ENCODE measurements around the gene GPC5.
"Not testable (repeated sequence)": the region's sequence is repeated elsewhere in the genome, so short reads cannot be mapped to it uniquely, and the experiment has no call there.

The GPC5 gene

DNA sequence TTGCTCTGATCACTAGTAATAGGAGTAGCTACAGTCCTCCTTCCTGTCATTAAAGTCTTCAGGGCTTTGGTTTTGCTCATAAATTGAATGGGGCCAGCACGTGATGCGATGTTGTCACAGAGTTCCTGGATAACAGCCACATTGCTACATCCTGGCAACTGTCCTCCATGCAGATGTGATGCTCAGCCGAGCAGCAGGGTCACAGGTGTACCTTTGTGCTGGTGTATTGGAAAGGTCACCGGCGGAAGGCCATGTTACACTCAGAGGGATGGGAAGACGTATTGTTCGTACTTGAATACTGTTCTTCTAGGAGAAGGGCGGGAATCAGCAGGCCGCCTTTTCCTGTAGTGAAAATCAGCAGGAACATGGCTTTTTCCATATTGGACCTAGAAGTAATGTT lies 1114.4 kb downstream of the GPC5 start:
- no peak for DNase-seq (ENCODE audit: low read depth in 1 of 2, low spot score in 1 of 2)

DNA sequence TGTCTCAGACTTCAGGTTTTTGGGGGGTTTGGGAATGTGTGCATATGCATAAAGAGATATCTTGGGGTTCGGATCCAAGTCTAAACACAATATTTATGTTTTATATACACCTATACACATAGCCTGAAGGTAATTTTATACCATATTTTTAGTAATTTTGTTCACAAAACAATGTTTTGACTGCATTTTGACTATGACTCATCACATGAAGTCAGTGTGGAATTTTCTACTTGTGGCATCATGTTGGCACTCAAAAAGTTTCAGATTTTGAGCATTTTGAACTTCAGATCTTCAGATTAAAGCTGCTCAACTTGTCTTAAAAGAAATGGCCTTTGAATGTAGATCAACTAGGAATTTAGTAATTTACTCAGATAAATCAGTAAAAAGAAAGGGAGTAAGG lies 1115.3 kb downstream of the GPC5 start:
- no peak for DNase-seq (ENCODE audit: low read depth in 1 of 2, low spot score in 1 of 2)

DNA sequence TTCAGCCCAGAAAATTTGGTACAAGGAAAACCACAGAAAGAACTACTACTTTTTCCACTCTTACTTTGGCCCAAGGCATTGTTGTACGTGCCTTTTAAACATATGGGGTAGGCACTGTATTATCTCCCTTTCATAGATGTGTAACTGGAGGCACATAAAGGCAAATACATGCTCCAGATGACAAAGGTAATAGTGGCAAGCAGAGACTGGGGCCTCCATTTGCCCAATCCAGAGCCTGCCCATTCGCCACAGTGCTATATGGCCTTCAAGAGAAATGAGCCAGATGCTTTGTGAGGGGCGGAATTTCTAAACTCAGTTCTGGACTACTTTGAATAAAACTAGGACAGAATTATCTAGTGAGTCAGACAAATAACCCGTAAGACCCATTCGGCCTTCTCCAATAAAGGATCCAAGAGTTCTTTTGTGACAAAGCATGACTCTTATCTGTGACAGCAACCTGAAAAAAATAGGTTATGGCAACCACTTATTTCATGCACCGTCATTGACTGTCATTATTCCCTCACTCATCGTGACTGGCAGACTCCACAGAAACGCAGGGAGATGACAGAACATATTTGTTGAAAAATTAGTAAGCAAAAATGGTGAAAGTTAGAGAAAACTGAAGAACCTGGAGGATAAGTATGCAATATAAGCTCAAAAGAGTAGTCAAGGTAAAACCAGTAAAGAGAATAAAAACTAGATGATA lies 1116.2 kb downstream of the GPC5 start:
- no peak for DNase-seq (ENCODE audit: low read depth in 1 of 2, low spot score in 1 of 2)

DNA sequence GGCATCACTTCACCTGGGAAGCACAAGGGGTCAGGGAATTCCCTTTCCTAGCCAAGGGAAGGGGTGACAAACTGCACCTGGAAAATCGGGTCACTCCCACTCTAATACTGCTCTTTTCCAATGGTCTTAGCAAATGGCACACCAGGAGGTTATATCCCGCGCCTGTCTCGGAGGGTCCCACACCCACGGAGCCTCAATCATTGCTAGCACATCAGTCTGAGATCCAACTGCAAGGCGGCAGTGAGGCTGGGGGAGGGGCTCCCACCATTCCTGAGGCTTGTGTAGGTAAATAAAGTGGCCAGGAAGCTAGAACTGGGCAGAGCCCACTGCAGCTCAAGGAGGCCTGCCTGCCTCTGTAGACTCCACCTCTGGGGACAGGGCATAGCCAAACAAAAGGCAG lies 1118.5 kb downstream of the GPC5 start:
- not testable (repeated sequence) for DNase-seq (ENCODE audit: low read depth in 1 of 2, low spot score in 1 of 2)

DNA sequence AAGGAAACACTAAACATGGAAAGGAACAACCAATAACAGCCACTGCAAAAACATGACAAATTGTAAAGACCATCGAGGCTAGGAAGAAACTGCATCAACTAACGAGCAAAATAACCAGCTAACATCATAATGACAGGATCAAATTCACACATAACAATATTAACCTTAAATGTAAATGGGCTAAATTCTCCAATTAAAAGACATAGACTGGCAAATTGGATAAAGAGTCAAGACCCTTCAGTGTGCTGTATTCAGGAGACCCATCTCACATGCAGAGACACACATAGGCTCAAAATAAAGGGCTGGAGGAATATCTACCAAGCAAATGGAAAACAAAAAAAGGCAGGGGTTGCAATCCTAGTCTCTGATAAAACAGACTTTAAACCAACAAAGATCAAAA lies 1120.2 kb downstream of the GPC5 start:
- not testable (repeated sequence) for DNase-seq (ENCODE audit: low read depth in 1 of 2, low spot score in 1 of 2)

DNA sequence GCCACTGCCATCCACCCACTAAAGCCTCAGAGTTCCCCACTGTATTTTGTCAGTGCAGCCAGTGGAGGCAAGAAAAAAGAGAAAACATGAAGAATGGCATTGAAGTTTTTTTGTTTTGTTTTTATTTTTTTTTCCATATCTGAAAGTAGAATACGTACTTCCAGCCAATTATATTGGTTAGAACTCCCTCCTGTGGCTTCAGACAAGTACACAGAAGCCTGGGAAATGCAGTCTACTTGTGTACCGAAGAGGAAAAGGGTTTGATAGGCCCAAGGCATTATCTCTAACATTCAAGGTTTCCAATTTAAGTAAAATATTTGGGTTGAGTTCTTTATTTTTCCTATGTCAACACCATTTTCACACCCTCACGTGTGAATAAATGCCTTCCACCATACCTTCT lies 1131.9 kb downstream of the GPC5 start:
- no peak for DNase-seq (ENCODE audit: low read depth in 1 of 2, low spot score in 1 of 2)

DNA sequence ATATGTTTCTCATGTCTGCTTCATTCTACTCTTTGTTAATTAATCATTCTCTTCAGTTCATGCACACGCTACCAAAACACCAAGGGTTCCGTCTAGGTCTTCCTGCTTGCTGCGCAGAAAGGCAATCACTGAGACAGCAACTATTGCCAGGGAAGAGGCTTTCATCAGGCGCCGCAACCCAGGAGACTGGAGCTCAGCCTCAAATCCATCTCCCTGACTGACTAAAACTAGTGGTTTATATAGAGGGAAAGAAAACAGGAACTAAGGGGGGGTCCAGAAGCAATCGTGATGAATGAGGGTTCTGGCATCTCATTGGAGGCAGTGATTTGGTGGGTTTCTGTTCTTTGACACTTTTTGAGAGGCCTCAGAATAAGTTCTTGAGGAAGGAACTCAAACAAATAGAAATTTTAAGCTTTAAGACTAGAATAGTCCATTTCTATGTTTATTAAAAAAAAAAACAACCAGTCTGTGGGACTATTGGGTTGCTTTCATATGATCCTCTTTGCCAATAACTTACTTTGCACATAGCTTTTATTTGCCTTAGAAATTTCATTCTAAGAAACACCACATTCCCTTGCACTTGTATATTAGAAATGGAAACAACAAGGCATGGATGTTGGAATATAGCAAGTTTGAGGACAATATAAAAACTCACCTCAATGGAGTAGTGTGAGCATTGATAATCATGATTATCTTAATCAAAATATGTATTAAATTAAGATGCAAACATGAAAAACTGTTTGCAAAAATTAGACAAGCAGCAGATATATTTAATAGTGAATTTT lies 1137.0 kb downstream of the GPC5 start:
- no peak for DNase-seq (ENCODE audit: low read depth in 1 of 2, low spot score in 1 of 2)

DNA sequence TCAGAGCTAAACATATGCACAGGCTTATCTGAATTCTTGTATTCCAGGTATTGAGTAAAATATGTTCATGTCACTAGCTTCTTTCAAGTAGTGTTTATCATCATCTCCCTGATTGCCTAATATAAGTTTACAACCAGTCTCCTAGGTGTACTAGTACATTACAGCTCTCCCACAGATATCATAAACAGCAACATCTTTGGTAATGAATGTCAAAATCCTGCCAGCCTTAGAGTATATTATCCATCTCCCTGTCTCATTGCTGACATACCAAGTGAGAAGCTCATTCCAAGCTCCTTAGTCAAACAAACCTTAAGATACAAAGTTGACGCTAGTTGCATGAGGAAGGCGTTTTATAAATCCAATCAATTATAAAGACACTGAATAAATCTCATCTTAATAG lies 1139.0 kb downstream of the GPC5 start:
- DNase-seq (ENCODE audit: low read depth in 1 of 2, low spot score in 1 of 2): no peak

DNA sequence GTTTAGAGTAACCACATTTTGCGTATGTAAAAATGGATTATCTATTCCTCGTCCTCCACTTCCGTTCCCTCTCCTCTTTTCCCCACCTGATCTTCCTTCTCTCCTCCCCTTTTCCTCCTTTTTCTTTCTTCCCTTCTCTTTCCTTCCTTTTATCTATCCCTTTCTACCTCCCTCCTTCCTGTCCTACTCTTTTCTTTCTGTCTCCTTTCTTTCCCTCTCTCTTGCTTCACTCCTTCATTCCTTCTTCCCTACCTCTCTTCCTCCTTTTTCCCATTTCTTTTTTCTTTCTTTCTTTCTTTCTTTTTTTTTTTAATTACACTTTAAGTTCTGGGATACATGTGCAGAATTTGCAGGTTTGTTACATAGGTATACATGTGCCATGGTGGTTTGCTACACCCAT lies 1139.7 kb downstream of the GPC5 start:
- no peak for DNase-seq (ENCODE audit: low read depth in 1 of 2, low spot score in 1 of 2)

DNA sequence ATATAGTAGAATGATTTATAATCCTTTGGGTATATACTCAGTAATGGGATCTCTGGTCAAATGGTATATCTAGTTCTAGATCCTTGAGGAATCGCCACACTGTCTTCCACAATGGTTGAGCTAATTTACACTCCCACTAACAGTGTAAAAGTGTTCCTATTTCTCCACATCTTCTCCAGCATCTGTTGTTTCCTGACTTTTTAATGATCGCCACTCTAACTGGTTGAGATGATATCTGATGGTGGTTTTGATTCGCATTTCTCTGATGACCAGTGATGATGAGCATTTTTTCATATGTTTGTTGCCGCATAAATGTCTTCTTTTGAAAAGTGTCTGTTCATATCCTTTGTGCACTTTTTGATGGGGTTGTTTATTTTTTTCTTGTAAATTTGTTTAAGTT lies 1140.7 kb downstream of the GPC5 start:
- not testable (repeated sequence) for DNase-seq (ENCODE audit: low read depth in 1 of 2, low spot score in 1 of 2)

DNA sequence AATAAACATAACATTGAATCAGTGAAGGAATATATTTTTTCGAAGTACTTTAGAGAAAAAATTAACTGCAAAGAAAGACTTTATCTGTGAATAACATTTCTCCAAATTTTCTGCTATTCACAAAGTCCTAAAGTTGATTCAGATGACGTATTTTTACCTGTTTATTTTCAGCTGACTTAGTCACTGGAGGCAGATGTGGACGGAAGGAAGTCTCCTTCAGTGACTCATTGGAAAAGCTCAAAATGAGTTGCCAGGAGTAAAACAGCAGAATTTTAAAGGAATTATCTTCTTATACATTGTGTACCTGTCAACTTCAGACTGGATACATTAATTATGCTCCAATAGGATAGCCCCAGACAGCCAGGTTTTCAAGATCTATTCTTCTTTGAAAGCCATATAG lies 1148.8 kb downstream of the GPC5 start:
- no peak for DNase-seq (ENCODE audit: low read depth in 1 of 2, low spot score in 1 of 2)

DNA sequence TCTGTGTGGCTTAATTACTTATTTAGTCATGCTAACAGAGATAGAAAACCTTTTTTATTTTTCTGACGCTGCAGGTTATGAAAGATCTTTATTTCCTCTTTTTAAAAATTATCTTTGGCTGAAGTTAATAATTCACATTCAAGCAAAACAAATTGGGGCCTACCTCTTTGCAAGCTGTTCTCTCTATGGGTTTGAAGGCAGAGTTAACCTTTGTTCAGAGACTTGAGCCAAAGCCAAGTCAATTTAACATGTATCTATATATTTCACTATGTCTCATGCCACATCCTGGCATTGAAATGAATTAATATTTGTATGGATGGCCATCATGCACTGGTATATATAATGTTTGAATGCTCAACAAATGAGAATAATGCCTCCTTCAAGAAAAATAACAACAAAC lies 1150.9 kb downstream of the GPC5 start:
- no peak for DNase-seq (ENCODE audit: low read depth in 1 of 2, low spot score in 1 of 2)

DNA sequence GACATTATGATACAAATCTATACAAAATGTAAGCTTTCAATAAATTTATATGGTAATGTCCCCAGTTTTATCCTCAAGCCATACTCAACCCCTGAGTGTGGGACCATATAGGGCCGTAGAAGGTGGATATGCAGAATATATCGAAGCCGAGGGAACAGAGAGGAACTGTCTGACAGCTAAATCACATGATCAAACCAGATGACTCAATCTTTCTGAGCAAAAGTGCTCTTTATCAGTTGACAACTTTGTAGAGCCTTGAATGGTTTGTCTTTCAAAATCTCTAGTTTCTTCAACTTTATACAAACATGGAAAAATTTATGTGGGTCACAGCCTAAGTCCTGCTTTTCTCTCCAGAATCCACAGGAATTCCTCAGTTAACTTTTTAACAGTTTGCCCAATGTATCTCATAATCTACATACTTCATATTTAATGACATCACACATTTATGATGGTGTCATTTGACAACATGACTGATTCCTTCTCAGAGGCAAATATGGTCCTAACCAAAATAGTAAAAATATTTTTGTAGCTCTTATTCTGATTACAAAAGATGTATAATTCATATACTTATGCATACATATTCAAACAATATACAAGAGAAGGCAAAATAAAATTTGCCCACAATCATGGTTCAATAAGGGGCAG lies 1155.2 kb downstream of the GPC5 start:
- no peak for DNase-seq (ENCODE audit: low read depth in 1 of 2, low spot score in 1 of 2)

DNA sequence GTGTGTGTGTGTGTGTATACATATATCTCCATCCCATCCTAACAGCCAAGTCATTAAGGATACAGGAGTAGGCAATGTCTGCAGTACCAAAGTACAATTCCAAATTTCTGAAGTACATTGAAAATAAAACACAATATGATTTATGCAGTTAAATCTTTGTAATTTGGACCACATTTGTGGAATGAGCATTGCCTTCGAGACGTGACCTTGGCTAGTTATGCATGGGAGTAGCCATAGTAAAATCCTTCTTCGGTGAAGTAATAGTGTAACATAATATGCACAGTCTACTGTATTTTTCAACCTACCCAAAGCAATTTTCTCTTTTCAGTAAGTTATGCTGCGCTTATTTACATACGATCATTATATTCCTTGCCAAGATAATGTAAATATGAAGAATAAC lies 1162.5 kb downstream of the GPC5 start:
- DNase-seq (ENCODE audit: low read depth in 1 of 2, low spot score in 1 of 2): no peak

DNA sequence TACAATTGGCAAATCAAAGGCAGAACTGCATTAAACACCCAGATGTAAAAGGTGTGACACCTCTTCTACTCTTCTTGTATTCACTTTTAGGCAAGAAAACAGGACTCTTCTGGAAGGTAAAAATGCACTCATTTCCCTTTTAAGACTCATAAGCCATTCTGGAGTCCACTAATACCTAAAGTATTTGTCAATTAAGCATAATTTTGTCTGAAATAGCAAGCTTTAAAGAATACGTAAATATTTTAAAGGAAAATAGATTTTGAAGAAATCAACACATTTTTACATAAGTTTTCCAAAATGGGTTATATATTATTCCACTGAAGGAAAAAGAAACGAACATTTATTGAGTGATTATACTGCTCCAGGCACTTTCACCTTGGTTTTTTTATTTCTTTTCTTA lies 1166.5 kb downstream of the GPC5 start:
- DNase-seq (ENCODE audit: low read depth in 1 of 2, low spot score in 1 of 2): no peak

DNA sequence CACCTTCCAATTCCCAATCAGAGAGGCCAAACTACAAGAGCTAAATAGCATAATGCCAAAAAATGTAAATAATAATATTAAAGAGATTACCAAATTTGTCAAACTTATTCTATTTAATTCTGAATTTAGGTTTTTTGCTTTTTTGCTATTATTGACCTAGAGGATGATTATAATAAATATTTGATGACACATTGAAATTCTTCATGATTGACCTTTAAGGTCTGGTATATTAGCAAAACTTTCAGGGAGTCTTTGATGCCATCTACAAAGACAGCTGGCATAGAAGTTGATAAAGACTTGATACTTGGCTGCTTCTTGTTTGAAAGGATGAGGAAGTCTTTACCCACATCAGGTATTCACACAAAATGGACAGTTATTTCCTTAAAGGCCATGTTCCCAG lies 1168.3 kb downstream of the GPC5 start:
- no peak for DNase-seq (ENCODE audit: low read depth in 1 of 2, low spot score in 1 of 2)

DNA sequence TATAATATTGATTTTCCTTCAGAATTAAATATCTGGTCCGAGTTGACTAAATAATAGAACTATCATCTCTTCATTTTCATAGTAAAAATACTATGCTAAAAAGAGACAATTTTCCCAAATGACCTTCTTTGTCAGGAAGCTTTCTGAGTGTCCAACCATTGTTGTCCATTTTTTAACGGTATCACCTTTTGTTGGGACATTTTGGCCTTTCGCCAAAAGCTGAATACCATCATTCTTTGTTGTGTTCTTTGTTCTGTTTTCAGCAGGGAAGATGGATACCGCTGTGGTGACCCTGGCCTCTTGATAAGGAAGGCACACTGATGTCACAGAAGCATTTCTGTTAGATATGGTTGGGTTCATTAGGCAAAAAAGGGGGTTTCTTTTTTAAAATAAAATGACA lies 1173.8 kb downstream of the GPC5 start:
- DNase-seq (ENCODE audit: low read depth in 1 of 2, low spot score in 1 of 2): no peak

DNA sequence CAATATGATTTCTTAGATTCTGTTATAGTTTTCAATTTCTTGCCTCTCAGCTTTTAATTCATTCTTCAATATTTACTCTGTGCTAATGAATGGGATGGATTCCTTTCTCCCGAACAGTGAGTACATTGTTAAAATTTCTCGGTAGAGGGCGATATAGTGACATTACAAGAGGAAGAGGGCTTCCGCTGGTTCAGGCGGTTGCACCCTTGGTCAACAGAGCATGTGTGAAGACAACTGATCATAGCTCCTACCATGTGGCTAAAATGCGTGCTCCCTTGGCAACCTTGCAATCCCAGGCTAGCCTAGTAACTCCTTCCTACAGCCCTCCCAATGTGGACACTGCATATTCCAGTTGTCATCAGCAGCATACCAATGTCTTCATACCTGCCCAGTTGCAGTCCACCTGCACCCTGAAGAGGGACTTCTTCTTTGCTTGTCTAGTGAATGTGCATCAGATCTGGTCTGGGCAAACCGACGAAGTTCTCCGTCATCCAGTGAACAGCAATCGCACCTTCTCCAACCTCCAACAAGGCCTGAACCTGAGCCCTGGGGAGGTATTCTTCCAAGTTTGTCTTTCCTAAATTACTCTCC lies 1175.1 kb downstream of the GPC5 start:
- no peak for DNase-seq (ENCODE audit: low read depth in 1 of 2, low spot score in 1 of 2)

DNA sequence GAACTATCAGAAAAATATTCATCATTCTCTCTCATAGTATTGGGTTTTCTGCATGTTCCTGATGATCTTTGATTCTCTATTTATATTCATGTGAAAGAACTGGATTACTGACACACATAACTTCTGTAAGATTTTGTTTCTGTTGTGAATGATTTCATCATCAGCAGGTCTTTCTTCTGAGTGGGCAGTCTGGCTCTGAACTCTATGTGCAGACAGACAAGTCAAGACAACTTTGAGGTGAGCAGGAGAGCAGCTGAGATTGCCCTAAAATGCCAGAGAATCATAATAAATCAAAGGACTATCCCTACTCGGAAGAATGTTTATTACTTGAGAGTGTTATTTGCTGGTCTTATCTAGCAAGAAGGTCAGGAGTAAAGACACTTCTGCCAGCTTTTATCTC lies 1176.1 kb downstream of the GPC5 start:
- DNase-seq (ENCODE audit: low read depth in 1 of 2, low spot score in 1 of 2): no peak

DNA sequence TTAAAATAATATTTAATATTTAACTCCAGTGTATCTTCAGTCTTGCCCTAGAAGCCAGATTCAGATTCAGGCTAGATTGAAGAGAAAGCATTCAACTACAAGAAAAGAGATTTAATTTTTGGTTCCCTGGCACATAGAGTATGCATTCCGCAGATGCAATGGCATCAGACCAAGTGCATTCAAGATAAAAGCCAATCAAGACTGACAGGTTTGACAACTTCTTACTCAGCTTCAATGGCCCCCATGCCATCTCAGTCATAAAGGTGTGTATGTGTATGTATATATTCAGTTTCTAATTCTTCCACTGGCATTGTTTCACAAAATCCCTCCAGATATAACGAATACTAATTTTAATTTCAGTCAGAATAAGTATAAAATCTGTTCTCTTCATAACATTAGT lies 1177.4 kb downstream of the GPC5 start:
- no peak for DNase-seq (ENCODE audit: low read depth in 1 of 2, low spot score in 1 of 2)

DNA sequence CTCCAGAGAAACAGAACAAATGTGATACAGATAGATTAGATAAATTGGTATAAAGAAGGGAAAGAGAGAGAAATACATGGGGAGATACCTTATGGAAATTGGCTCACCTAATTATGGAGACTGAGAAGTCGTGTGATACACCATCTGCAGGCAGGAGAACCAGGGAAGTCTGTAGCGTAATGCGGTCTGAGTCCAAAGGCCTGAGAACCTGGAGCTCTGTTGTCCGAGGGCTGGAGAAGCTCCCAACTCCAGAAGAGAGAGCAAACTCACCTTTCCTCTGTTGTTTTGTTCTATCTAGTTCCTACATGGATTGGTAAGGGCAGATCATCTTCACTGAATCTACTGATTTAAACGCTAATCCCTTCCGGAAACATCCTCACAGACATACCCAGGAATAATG lies 1179.9 kb downstream of the GPC5 start:
- no peak for DNase-seq (ENCODE audit: low read depth in 1 of 2, low spot score in 1 of 2)

DNA sequence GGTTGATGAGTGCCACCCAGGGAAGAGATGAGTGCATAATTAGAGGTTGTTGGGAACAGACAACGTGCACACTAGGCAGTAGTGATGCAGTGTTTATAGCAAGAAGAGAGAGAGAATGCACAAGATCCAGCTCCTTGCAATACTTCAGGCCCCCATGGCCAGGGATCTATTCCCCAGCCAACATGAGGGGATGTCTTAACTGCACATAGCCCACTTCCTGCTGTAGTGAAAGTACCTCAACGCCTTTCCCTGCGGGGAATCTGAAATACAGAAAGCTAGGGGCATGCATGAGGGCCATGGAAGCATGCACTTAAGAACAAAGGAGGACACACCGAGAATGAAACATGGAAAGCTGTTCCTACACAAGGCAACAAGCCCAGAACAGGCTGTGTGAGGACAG lies 1191.5 kb downstream of the GPC5 start:
- no peak for DNase-seq (ENCODE audit: low read depth in 1 of 2, low spot score in 1 of 2)

All from stimulated activated CD4-positive, alpha-beta T cell treated with anti-CD3 and anti-CD28 coated beads, Interleukin-15, amount 100 ng/mL, for 1 hour (primary cell).